ENCODE data around the gene TJP1. TPM values are rescaled to one million over a fixed set of nuclear protein-coding genes. Genes with fewer than 3 reads are reported as not detected.

TJP1 gene
- total and polyA plus RNA-seq, 2 of the 8 experiments (the other 6 are each of a cell fraction or from before 2014, with no cell fraction given) = 46.3 to 138 TPM

GRCh38 chr15:29664406-29664805 lies 157.9 kb downstream of the TJP1 start:
- no peak overlapping the region for H3K27ac ChIP-seq (ENCODE audit: low read depth, low read length)
- no peaks in the 10 kb centered on the region; a peak in 1 of 7 replicates for H3K27me3 ChIP-seq (replicated peaks in 1 of 4; ENCODE audit: control insufficient read depth in 3 of 4, extremely low read depth in 1 of 4, insufficient read depth in 3 of 4, low read length in 3 of 4)
- H3K14ac ChIP-seq (ENCODE audit: insufficient read length) = no peak overlapping the region
- H2AFZ ChIP-seq (ENCODE audit: low read length) = no peak overlapping the region
- H3K56ac ChIP-seq (replicated peaks; ENCODE audit: insufficient read length, low read depth, low read length) = no peak overlapping the region
- no peak overlapping the region for H2AK5ac ChIP-seq (ENCODE audit: low read depth, low read length)
- H3K79me2 ChIP-seq (ENCODE audit: control insufficient read depth in 1 of 2, insufficient read depth in 2 of 2, low read length in 2 of 2) = no peaks in the 10 kb centered on the region
- H4K5ac ChIP-seq (ENCODE audit: insufficient read length, low read depth, low read length) = no peak overlapping the region
- no peak overlapping the region for H3K4me2 ChIP-seq (ENCODE audit: insufficient read depth in 1 of 2, low read depth in 2 of 2, low read length in 2 of 2)
- H2BK5ac ChIP-seq (ENCODE audit: low read depth, low read length) = no peak overlapping the region
- no peak overlapping the region for H2BK120ac ChIP-seq (replicated peaks; ENCODE audit: low read depth, low read length)
- H3K9ac ChIP-seq (replicated peaks in 1 of 4; ENCODE audit: extremely low read depth in 1 of 4, low read depth in 3 of 4, low read length in 3 of 4) = no peak overlapping the region
- H4K8ac ChIP-seq (ENCODE audit: extremely low read depth, insufficient read depth, low read length) = no peak overlapping the region
- no peak overlapping the region for H2BK20ac ChIP-seq (ENCODE audit: low read length)
- peaks cover 0 to 2% (median 0%) of the 10 kb centered on the region in 4 experiments; a peak in 1 of 7 replicates for H3K4me1 ChIP-seq (replicated peaks in 1 of 4; ENCODE audit: control insufficient read depth in 3 of 4, insufficient read depth in 4 of 4, low read length in 3 of 4)
- no peak overlapping the region for H2BK15ac ChIP-seq (ENCODE audit: low read length)
- H3K23ac ChIP-seq (ENCODE audit: insufficient read length) = no peak overlapping the region
- H4K91ac ChIP-seq (replicated peaks; ENCODE audit: insufficient read length, low read length) = no peak overlapping the region
- H2BK12ac ChIP-seq (ENCODE audit: low read depth, low read length) = no peak overlapping the region
- H4K20me1 ChIP-seq (replicated peaks in 1 of 2; ENCODE audit: control insufficient read depth in 1 of 2, insufficient read depth in 2 of 2, low read length in 2 of 2) = no peaks in the 10 kb centered on the region
- ChIA-PET POLR2A (ENCODE audit: partially characterized antibody) (no interaction called here), CTCF (ENCODE audit: partially characterized antibody) (interaction anchor here (0.6 to 0.7 kb wide), 3 partner anchors 32 to 211 kb away, joined by 3 to 4 read pairs (median 3); no protein-coding TSS in a partner anchor)
- no peaks in the 10 kb centered on the region for H3K36me3 ChIP-seq (ENCODE audit: control insufficient read depth in 2 of 4, insufficient read depth in 4 of 4, low read length in 3 of 4)
- H3K4me3 ChIP-seq (ENCODE audit: extremely low read depth in 1 of 4, insufficient read depth in 2 of 4, low read depth in 3 of 4, low read length in 4 of 4) = no peak overlapping the region
- H3K9me3 ChIP-seq (ENCODE audit: insufficient read depth in 2 of 2, low read depth in 1 of 2, low read length in 1 of 2) = no peaks in the 10 kb centered on the region
- 87% methylated on average over 4 of the region's 13 CpGs; no CpG with 5 or more reads in 1 of the 2 experiments for WGBS, 2 experiments (ENCODE audit: extremely low coverage in 1 of 2, insufficient coverage in 1 of 2, insufficient read length in 1 of 2, insufficient replicate concordance in 2 of 2, low coverage in 1 of 2, low lambda C conversion rate in 2 of 2, missing lambda C conversion rate in 1 of 2)
- DNase-seq (ENCODE audit: low read depth in 1 of 2, low spot score in 2 of 2) = no peak
- H3K18ac ChIP-seq (ENCODE audit: extremely low read depth, low read length) = no peak overlapping the region
- no peak for FAIRE-seq
- H3K4ac ChIP-seq (replicated peaks; ENCODE audit: insufficient read length, low read depth, low read length) = no peak overlapping the region
- H3K23me2 ChIP-seq (ENCODE audit: low read depth, low read length) = no peaks in the 10 kb centered on the region
- no peaks in the 10 kb centered on the region for H3K79me1 ChIP-seq (ENCODE audit: low read depth, low read length)
- no peak for TF ChIP-seq KDM4A (IDR thresholded peaks at IDR 0.05; ENCODE audit: low read depth, low read length, severe bottlenecking)
- no peak for TF ChIP-seq HDAC2 (IDR thresholded peaks at IDR 0.05; ENCODE audit: borderline replicate concordance in 1 of 2, low read depth in 2 of 2, low read length in 2 of 2)
- TF ChIP-seq BCL11A (IDR thresholded peaks at IDR 0.05; ENCODE audit: low read depth in 2 of 2, low read length in 2 of 2) = no peak
- TF ChIP-seq CHD2 (IDR thresholded peaks at IDR 0.05; ENCODE audit: low read length) = no peak
- no peak for TF ChIP-seq KDM1A (IDR thresholded peaks at IDR 0.05; ENCODE audit: borderline replicate concordance, low read length)
- no peak for TF ChIP-seq SP4 (IDR thresholded peaks at IDR 0.05; ENCODE audit: low read length)
- no peak for TF ChIP-seq KDM5A (IDR thresholded peaks at IDR 0.05; ENCODE audit: low read length)
- no peak for TF ChIP-seq FOSL1 (IDR thresholded peaks at IDR 0.05; ENCODE audit: insufficient read depth, low read depth, low read length)
- no peak for TF ChIP-seq RAD21 (IDR thresholded peaks at IDR 0.05 in 1 of 2, conservative IDR thresholded peaks at IDR 0.05 in 1 of 2; ENCODE audit: low read depth in 2 of 2, low read length in 2 of 2)
- no peak for TF ChIP-seq CREB1 (IDR thresholded peaks at IDR 0.05)
- TF ChIP-seq MAFK (IDR thresholded peaks at IDR 0.05; ENCODE audit: low read depth, low read length) = no peak
- TF ChIP-seq TAF7 (optimal IDR thresholded peaks at IDR 0.05; ENCODE audit: borderline replicate concordance, low read depth, low read length) = no peak
- TF ChIP-seq E2F6 (IDR thresholded peaks at IDR 0.05) = no peak
- no peak for TF ChIP-seq POLR2A (IDR thresholded peaks at IDR 0.05; ENCODE audit: control extremely low read depth in 1 of 2, low read depth in 2 of 2, low read length in 2 of 2)
- no peak for TF ChIP-seq BACH1 (IDR thresholded peaks at IDR 0.05; ENCODE audit: low read length)
